Sigmoid colon (tissue), 4 donors: ENCODE data around the gene IGLL5.

ENCODE experiments used
- EP300 ChIP-seq, 4 donors: sonication (generic); formaldehyde crosslinking; IDR thresholded peaks; one replicate each; pipeline ENCODE4 v1.6.1; 2017; ENCODE audit warnings: antibody characterized with exemption in 4 of 4
- POLR2A ChIP-seq, 2 donors: fragments of 450-650 bp; IDR thresholded peaks; one replicate each; pipeline ENCODE4 v1.6.1; 2016; ENCODE audit warnings: antibody characterized with exemption in 2 of 2, mild to moderate bottlenecking in 2 of 2, moderate library complexity in 2 of 2
- POLR2AphosphoS5 ChIP-seq, 4 donors: sonication (generic); formaldehyde crosslinking; IDR thresholded peaks; one replicate each; pipeline ENCODE4 v1.6.1; 2017; ENCODE audit warnings: antibody characterized with exemption in 4 of 4
- TF ChIP-seq, protein P1 (sequence below), 4 experiments: fragments of 450-650 bp in 3 of 4; fragments of 200-600 bp in 1 of 4; IDR thresholded peaks; one replicate each; pipeline ENCODE4 v1.5.1; 2016 to 2019; ENCODE audit warnings: antibody characterized with exemption in 4 of 4, mild to moderate bottlenecking in 3 of 4, moderate library complexity in 2 of 4

GRCh38 chr22:22930571-22931556, 43.2 kb downstream of the IGLL5 start:
- TF ChIP-seq POLR2A (IDR thresholded peaks at IDR 0.05) (no peak), EP300 (IDR thresholded peaks at IDR 0.05) (no peak), POLR2AphosphoS5 (IDR thresholded peaks at IDR 0.05) (no peak)
- TF ChIP-seq, protein P1, sequence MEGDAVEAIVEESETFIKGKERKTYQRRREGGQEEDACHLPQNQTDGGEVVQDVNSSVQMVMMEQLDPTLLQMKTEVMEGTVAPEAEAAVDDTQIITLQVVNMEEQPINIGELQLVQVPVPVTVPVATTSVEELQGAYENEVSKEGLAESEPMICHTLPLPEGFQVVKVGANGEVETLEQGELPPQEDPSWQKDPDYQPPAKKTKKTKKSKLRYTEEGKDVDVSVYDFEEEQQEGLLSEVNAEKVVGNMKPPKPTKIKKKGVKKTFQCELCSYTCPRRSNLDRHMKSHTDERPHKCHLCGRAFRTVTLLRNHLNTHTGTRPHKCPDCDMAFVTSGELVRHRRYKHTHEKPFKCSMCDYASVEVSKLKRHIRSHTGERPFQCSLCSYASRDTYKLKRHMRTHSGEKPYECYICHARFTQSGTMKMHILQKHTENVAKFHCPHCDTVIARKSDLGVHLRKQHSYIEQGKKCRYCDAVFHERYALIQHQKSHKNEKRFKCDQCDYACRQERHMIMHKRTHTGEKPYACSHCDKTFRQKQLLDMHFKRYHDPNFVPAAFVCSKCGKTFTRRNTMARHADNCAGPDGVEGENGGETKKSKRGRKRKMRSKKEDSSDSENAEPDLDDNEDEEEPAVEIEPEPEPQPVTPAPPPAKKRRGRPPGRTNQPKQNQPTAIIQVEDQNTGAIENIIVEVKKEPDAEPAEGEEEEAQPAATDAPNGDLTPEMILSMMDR (IDR thresholded peaks at IDR 0.05) = no peak
